T-helper 22 cell (primary cell): ENCODE results near the gene CAPN14.

Experiments
- DNase-seq: peaks from one replicate; pipeline ENCODE4 v3.0.0-alpha.2; 2020; ENCODE audit warnings: low read depth

Gene CAPN14

GRCh38 chr2:31140151-31140550 is 77.2 kb downstream of the CAPN14 start:
- DNase-seq: no peak

- DNase-seq: no peak
Measured at GRCh38 chr2:31139671-31140070, 77.6 kb downstream of the CAPN14 start.

GRCh38 chr2:31138037-31138962 is 79.0 kb downstream of the CAPN14 start, which contains the start of gene GALNT14:
TSS of gene GALNT14 (minus strand) at chr2:31138440. CDS start at chr2:31138086, 354 bp downstream.
- DNase-seq: no peak

- no peak for DNase-seq
Measured at GRCh38 chr2:31137211-31138036, 79.9 kb downstream of the CAPN14 start.

GRCh38 chr2:31136732-31137131 is 80.6 kb downstream of the CAPN14 start:
- DNase-seq: no peak

GRCh38 chr2:31136000-31136399 is 81.3 kb downstream of the CAPN14 start:
- DNase-seq: no peak

- DNase-seq: no peak
Measured at GRCh38 chr2:31134480-31134879, 82.8 kb downstream of the CAPN14 start.

GRCh38 chr2:31132786-31133185 is 84.5 kb downstream of the CAPN14 start:
- no peak for DNase-seq

- DNase-seq: no peak
Measured at GRCh38 chr2:31131871-31132270, 85.4 kb downstream of the CAPN14 start.

GRCh38 chr2:31129375-31130171 is 87.7 kb downstream of the CAPN14 start:
- no peak for DNase-seq

GRCh38 chr2:31127931-31128330 is 89.4 kb downstream of the CAPN14 start:
- no peak for DNase-seq

GRCh38 chr2:31125918-31126695 is 91.2 kb downstream of the CAPN14 start:
- DNase-seq: no peak

- DNase-seq: no peak
Measured at GRCh38 chr2:31124904-31125303, 92.4 kb downstream of the CAPN14 start.
